Activated naive CD4-positive, alpha-beta T cell treated with anti-CD3 and anti-CD28 coated beads for 36 hours (primary cell): ENCODE results near the gene PRKCG. TPM values are rescaled to one million over a fixed set of nuclear protein-coding genes. Genes with fewer than 3 reads are reported as not detected.
"Not testable (repeated sequence)": the region's sequence is repeated elsewhere in the genome, so short reads cannot be mapped to it uniquely, and the experiment has no call there.

Experiments
- CTCF ChIA-PET: fragments of 350-600 bp; sonication (Branson Sonifier 250); formaldehyde crosslinking; loops from one replicate; lab custom pipeline; 2021; ENCODE audit warnings: antibody characterized with exemption; lab: Charles Lee
- DNase-seq: peaks from one replicate; pipeline ENCODE4 v3.0.0-alpha.2; 2020
- H3K27ac Mint-ChIP-seq: one replicate; pipeline ENCODE4 v1.8.0; 2021; ENCODE audit warnings: mild to moderate bottlenecking, mixed read lengths
- H3K27me3 Mint-ChIP-seq: one replicate; pipeline ENCODE4 v1.8.0; 2021; ENCODE audit warnings: low read depth, mixed read lengths
- H3K36me3 Mint-ChIP-seq: one replicate; pipeline ENCODE4 v1.8.0; 2021; ENCODE audit warnings: low read depth, mixed read lengths
- H3K4me1 Mint-ChIP-seq: one replicate; pipeline ENCODE4 v1.8.0; 2021; ENCODE audit warnings: low read depth, mixed read lengths
- H3K4me3 Mint-ChIP-seq: one replicate; pipeline ENCODE4 v1.8.0; 2021; ENCODE audit warnings: mild to moderate bottlenecking, moderate library complexity, mixed read lengths
- H3K9me3 Mint-ChIP-seq: one replicate; pipeline ENCODE4 v1.8.0; 2021; ENCODE audit warnings: mixed read lengths
- intact Hi-C: fragments of 100-400 bp; cut with micrococcal nuclease; formaldehyde crosslinking; loops from one replicate; pipeline ENCODE4 v1.15.1; 2023
- total RNA-seq, 2 experiments: library from RNA; stranded (reverse); gene quantifications; one replicate each; pipeline ENCODE4 v1.2.3, GENCODE V29; 2021

Gene PRKCG
- total RNA-seq = not detected

GRCh38 chr19:53881482-53882390 lies at the start of gene PRKCG:
Gene PRKCG, plus strand, starts transcription at chr19:53882197. Its CDS starts 298 bp downstream, at chr19:53882495.
- no peaks in the 10 kb centered on the region for H3K9me3 Mint-ChIP-seq
- H3K36me3 Mint-ChIP-seq = no peaks in the 10 kb centered on the region
- H3K27ac Mint-ChIP-seq = no peak within 1 kb of the TSS
- DNase-seq = peak; percentile 58
- peaks cover 17% of the 10 kb centered on the region for H3K27me3 Mint-ChIP-seq
- intact Hi-C loops = loop anchor here (1.0 to 5.0 kb wide), 4 partner anchors 15 to 684 kb away; partner anchors contain the start of gene MYADM
- peaks cover 28% of the 10 kb centered on the region for H3K4me1 Mint-ChIP-seq
- no peak within 1 kb of the TSS for H3K4me3 Mint-ChIP-seq
- CTCF ChIA-PET = interaction anchor here (0.6 to 1.6 kb wide), 5 partner anchors 11 to 142 kb away, joined by 3 to 10 read pairs (median 3); partner anchors contain the start of gene MYADM

DNA sequence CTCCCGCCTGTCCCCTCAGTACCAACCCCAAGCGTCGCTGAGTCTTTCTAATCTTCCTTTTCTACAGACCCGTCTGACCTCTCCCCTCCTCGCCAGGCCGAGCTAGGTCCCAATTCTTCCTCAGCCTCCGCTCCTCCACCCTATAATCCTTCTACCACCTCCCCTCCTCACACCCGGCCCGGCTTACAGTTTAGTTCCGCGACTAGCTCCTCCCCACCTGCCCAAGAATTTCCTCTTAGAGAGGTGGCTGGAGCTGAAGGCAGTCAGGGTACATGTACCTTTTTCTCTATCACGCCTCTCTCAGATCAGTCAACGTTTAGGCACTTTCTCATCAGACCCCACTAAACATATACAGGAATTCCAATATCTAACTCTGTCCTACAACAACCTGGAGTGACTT lies 49.1 kb upstream of the PRKCG start:
- H3K27ac Mint-ChIP-seq = not testable (repeated sequence)

DNA sequence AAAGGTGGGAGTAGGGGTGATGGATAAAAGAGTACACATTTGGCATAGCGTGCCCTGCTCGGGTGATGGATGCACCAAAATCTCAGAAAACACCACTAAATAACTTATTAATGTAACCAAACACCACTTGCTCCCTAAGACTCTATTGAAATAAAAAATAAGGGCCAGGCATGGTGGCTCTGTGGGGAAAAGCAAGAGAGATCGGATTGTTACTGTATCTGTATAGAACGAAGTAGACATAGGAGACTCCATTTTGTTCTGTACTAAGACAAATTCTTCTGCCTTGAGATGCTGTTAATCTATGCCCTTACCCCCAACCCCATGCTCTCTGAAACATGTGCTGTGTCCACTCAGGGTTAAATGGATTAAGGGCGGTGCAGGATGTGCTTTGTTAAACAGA lies 43.6 kb upstream of the PRKCG start:
- H3K27ac Mint-ChIP-seq, H3K27me3 Mint-ChIP-seq, H3K9me3 Mint-ChIP-seq, H3K4me3 Mint-ChIP-seq, intact Hi-C loops, H3K36me3 Mint-ChIP-seq, H3K4me1 Mint-ChIP-seq, DNase-seq: not testable (repeated sequence)
- CTCF ChIA-PET = interaction anchor here (1.1 kb wide), 1 partner anchor 191 kb away, joined by 5 read pairs; no protein-coding TSS in a partner anchor

More for the DNA sequence above, 49.1 kb upstream of the PRKCG start:
- CTCF ChIA-PET = interaction anchor here (0.6 kb wide), 1 partner anchor 39 kb away, joined by 3 read pairs; no protein-coding TSS in a partner anchor
- DNase-seq, intact Hi-C loops, H3K36me3 Mint-ChIP-seq, H3K4me1 Mint-ChIP-seq, H3K4me3 Mint-ChIP-seq, H3K9me3 Mint-ChIP-seq: not testable (repeated sequence)
- peaks cover 24% of the 10 kb centered on the region for H3K27me3 Mint-ChIP-seq

GRCh38 chr19:53840241-53840640 lies 41.8 kb upstream of the PRKCG start:
- H3K4me1 Mint-ChIP-seq, H3K9me3 Mint-ChIP-seq, H3K36me3 Mint-ChIP-seq, DNase-seq, H3K4me3 Mint-ChIP-seq, H3K27me3 Mint-ChIP-seq, H3K27ac Mint-ChIP-seq: not testable (repeated sequence)
- intact Hi-C loops = loop anchor here (5.0 kb wide), 1 partner anchor 48 kb away; no protein-coding TSS in a partner anchor
- CTCF ChIA-PET = interaction anchor here (2.7 kb wide), 1 partner anchor 184 kb away, joined by 18 read pairs; no protein-coding TSS in a partner anchor

- H3K4me1 Mint-ChIP-seq, H3K27me3 Mint-ChIP-seq, H3K27ac Mint-ChIP-seq, H3K9me3 Mint-ChIP-seq, DNase-seq, H3K36me3 Mint-ChIP-seq, H3K4me3 Mint-ChIP-seq: not testable (repeated sequence)
- CTCF ChIA-PET = interaction anchor here (0.6 to 2.7 kb wide), 5 partner anchors 69 to 421 kb away, joined by 3 to 18 read pairs (median 3); no protein-coding TSS in a partner anchor
- intact Hi-C loops = loop anchor here (5.0 kb wide), 1 partner anchor 49 kb away; no protein-coding TSS in a partner anchor
Measured at GRCh38 chr19:53840914-53841313, 41.1 kb upstream of the PRKCG start.

- H3K27ac Mint-ChIP-seq = no peak overlapping the region
- H3K36me3 Mint-ChIP-seq = no peaks in the 10 kb centered on the region
- peaks cover 14% of the 10 kb centered on the region for H3K27me3 Mint-ChIP-seq
- no peaks in the 10 kb centered on the region for H3K9me3 Mint-ChIP-seq
- no peak for DNase-seq
- no peak overlapping the region for H3K4me3 Mint-ChIP-seq
- H3K4me1 Mint-ChIP-seq = peaks cover 5% of the 10 kb centered on the region
- CTCF ChIA-PET = no interaction called here
- intact Hi-C loops = loop anchor here (5.0 kb wide), 1 partner anchor 53 kb away; no protein-coding TSS in a partner anchor
Measured at GRCh38 chr19:53844849-53845246, 37.1 kb upstream of the PRKCG start.

GRCh38 chr19:53847555-53847954 lies 34.4 kb upstream of the PRKCG start:
- Mint-ChIP-seq H3K27ac (no peak overlapping the region), H3K4me3 (no peak overlapping the region), H3K36me3 (no peaks in the 10 kb centered on the region), H3K27me3 (peaks cover 25% of the 10 kb centered on the region), H3K9me3 (no peaks in the 10 kb centered on the region), H3K4me1 (no peaks in the 10 kb centered on the region)
- intact Hi-C loops = no loop called here
- no peak for DNase-seq
- CTCF ChIA-PET = interaction anchor here (0.9 to 1.0 kb wide), 2 partner anchors 55 to 183 kb away, joined by 4 to 5 read pairs; no protein-coding TSS in a partner anchor

GRCh38 chr19:53849237-53849676 lies 32.7 kb upstream of the PRKCG start:
- intact Hi-C loops = no loop called here
- DNase-seq = no peak
- Mint-ChIP-seq H3K36me3 (no peaks in the 10 kb centered on the region), H3K27me3 (peaks cover 28% of the 10 kb centered on the region), H3K4me1 (no peaks in the 10 kb centered on the region), H3K27ac (no peak overlapping the region), H3K4me3 (no peak overlapping the region), H3K9me3 (no peaks in the 10 kb centered on the region)
- CTCF ChIA-PET = no interaction called here

- no peaks in the 10 kb centered on the region for H3K9me3 Mint-ChIP-seq
- no peak overlapping the region for H3K27ac Mint-ChIP-seq
- CTCF ChIA-PET = interaction anchor here (0.6 to 3.0 kb wide), 11 partner anchors 13 to 959 kb away, joined by 3 to 6 read pairs (median 3); partner anchors contain the start of gene PRKCG
- no peak overlapping the region for H3K4me3 Mint-ChIP-seq
- no peak for DNase-seq
- H3K36me3 Mint-ChIP-seq = no peaks in the 10 kb centered on the region
- intact Hi-C loops = loop anchor here (2.0 kb wide), 1 partner anchor 29 kb away; the partner anchor contains the start of gene PRKCG
- H3K4me1 Mint-ChIP-seq = no peaks in the 10 kb centered on the region
- H3K27me3 Mint-ChIP-seq = peaks cover 20% of the 10 kb centered on the region
Measured at GRCh38 chr19:53853707-53854106, 28.3 kb upstream of the PRKCG start.

GRCh38 chr19:53864308-53864836 lies 17.6 kb upstream of the PRKCG start:
- H3K36me3 Mint-ChIP-seq = no peaks in the 10 kb centered on the region
- H3K4me1 Mint-ChIP-seq = peaks cover 22% of the 10 kb centered on the region
- no peak overlapping the region for H3K27ac Mint-ChIP-seq
- intact Hi-C loops = loop anchor here (2.0 to 10.0 kb wide), 3 partner anchors 310 to 670 kb away; partner anchors contain the start of gene ZNF665
- CTCF ChIA-PET = no interaction called here
- no peak overlapping the region for H3K4me3 Mint-ChIP-seq
- no peaks in the 10 kb centered on the region for H3K27me3 Mint-ChIP-seq
- DNase-seq = no peak
- H3K9me3 Mint-ChIP-seq = no peaks in the 10 kb centered on the region

- H3K4me3 Mint-ChIP-seq = peak overlapping the region; percentile 62
- no peaks in the 10 kb centered on the region for H3K9me3 Mint-ChIP-seq
- no peak overlapping the region for H3K27ac Mint-ChIP-seq
- peaks cover 26% of the 10 kb centered on the region for H3K4me1 Mint-ChIP-seq
- H3K27me3 Mint-ChIP-seq = no peaks in the 10 kb centered on the region
- no peaks in the 10 kb centered on the region for H3K36me3 Mint-ChIP-seq
- DNase-seq = no peak
- intact Hi-C loops = loop anchor here (2.0 to 10.0 kb wide), 6 partner anchors 237 to 671 kb away; partner anchors contain the start of genes LAIR1, NDUFA3, OSCAR and ZNF665
- CTCF ChIA-PET = interaction anchor here (0.8 kb wide), 1 partner anchor 19 kb away, joined by 6 read pairs; no protein-coding TSS in a partner anchor
Measured at GRCh38 chr19:53865523-53865917, 16.5 kb upstream of the PRKCG start.
